ENCODE results near the gene ULK1.

ULK1 gene

GRCh38 chr12:131849700-131850553 lies 44.5 kb upstream of the ULK1 start:
- Histone ChIP-seq H3K4me3 (ENCODE audit: low read depth, low read length) (no peak overlapping the region), H3K27me3 (replicated peaks) (no peaks in the 10 kb centered on the region), H3K36me3 (replicated peaks) (peaks cover 5% of the 10 kb centered on the region), H3K27ac (no peak overlapping the region)
- in situ Hi-C loops (cut with HindIII; ENCODE audit: low pct_ligation_motif_present, low sequenced_read_pairs) = no loop called here
- DNase-seq = no peak
- TF ChIP-seq CTCF (IDR thresholded peaks at IDR 0.05; ENCODE audit: low read depth, low read length, missing control alignments) = no peak

GRCh38 chr12:131850856-131851559 lies 43.4 kb upstream of the ULK1 start:
- no peaks in the 10 kb centered on the region for H3K36me3 ChIP-seq (replicated peaks)
- no peaks in the 10 kb centered on the region for H3K27me3 ChIP-seq (replicated peaks)
- DNase-seq = no peak
- no peak overlapping the region for H3K4me3 ChIP-seq (ENCODE audit: low read depth, low read length)
- peak; percentile 81 for TF ChIP-seq CTCF (IDR thresholded peaks at IDR 0.05; ENCODE audit: low read depth, low read length, missing control alignments)
- in situ Hi-C loops (cut with HindIII; ENCODE audit: low pct_ligation_motif_present, low sequenced_read_pairs) = no loop called here
- H3K27ac ChIP-seq = no peak overlapping the region

- no peaks in the 10 kb centered on the region for H3K27me3 ChIP-seq (replicated peaks)
- no peak overlapping the region for H3K4me3 ChIP-seq (ENCODE audit: low read depth, low read length)
- TF ChIP-seq CTCF (IDR thresholded peaks at IDR 0.05; ENCODE audit: low read depth, low read length, missing control alignments) = no peak
- DNase-seq = no peak
- H3K36me3 ChIP-seq (replicated peaks) = no peaks in the 10 kb centered on the region
- no peak overlapping the region for H3K27ac ChIP-seq
- in situ Hi-C loops (cut with HindIII; ENCODE audit: low pct_ligation_motif_present, low sequenced_read_pairs) = no loop called here
These were observed 42.5 kb upstream of the ULK1 start for GRCh38 chr12:131851741-131852550.

GRCh38 chr12:131852551-131853299 lies 41.7 kb upstream of the ULK1 start:
- H3K36me3 ChIP-seq (replicated peaks) = no peaks in the 10 kb centered on the region
- no peak for TF ChIP-seq CTCF (IDR thresholded peaks at IDR 0.05; ENCODE audit: low read depth, low read length, missing control alignments)
- no peak for DNase-seq
- no peak overlapping the region for H3K27ac ChIP-seq
- in situ Hi-C loops (cut with HindIII; ENCODE audit: low pct_ligation_motif_present, low sequenced_read_pairs) = no loop called here
- no peak overlapping the region for H3K4me3 ChIP-seq (ENCODE audit: low read depth, low read length)
- no peaks in the 10 kb centered on the region for H3K27me3 ChIP-seq (replicated peaks)
